Measurements from ENCODE around the gene NUB1. TPM values are rescaled to one million over a fixed set of nuclear protein-coding genes. Genes with fewer than 3 reads are reported as not detected.

Gene NUB1
- total and polyA plus RNA-seq, 11 donors: 22.6 to 56.3 (median 39.4) TPM

GRCh38 chr7:151320263-151320845 is 21.3 kb upstream of the NUB1 start:
- no peak for TF ChIP-seq CTCF (IDR thresholded peaks at IDR 0.05)
- no peak for TF ChIP-seq POLR2A (IDR thresholded peaks at IDR 0.05)
- no peak for ATAC-seq

GRCh38 chr7:151321341-151321740 is 20.3 kb upstream of the NUB1 start:
- no peak for ATAC-seq
- no peak overlapping the region for H3K4me3 ChIP-seq
- no peak for DNase-seq
- intact Hi-C loops (cut with DNase I): no loop called here
- H3K36me3 ChIP-seq: no peaks in the 10 kb centered on the region
- H3K27ac ChIP-seq: no peak overlapping the region
- TF ChIP-seq POLR2A (IDR thresholded peaks at IDR 0.05) (no peak), CTCF (IDR thresholded peaks at IDR 0.05) (no peak)
- no peaks in the 10 kb centered on the region for H3K4me1 ChIP-seq
- no peaks in the 10 kb centered on the region for H3K27me3 ChIP-seq
- 69 to 77% (median 71%) methylated on average over 3 of the region's 3 CpGs for WGBS, 4 donors
- peaks cover 0 to 17% (median 4%) of the 10 kb centered on the region in 12 donors for H3K9me3 ChIP-seq

More at GRCh38 chr7:151320263-151320845, 21.3 kb upstream of the NUB1 start:
- Histone ChIP-seq H3K9me3 (peaks cover 0 to 17% (median 4%) of the 10 kb centered on the region in 12 donors), H3K36me3 (no peaks in the 10 kb centered on the region), H3K4me3 (no peak overlapping the region), H3K27me3 (no peaks in the 10 kb centered on the region), H3K4me1 (peaks cover 0 to under 1% (median 0%) of the 10 kb centered on the region in 12 donors), H3K27ac (no peak overlapping the region)
- intact Hi-C loops (cut with DNase I): no loop called here
- DNase-seq: peak in 1 of 5 donors; percentile 9
- 88 to 96% (median 90%) methylated on average over 3 to 5 of the region's 5 CpGs for WGBS, 4 donors

- no peak overlapping the region for H3K27ac ChIP-seq
- intact Hi-C loops (cut with DNase I): no loop called here
- TF ChIP-seq CTCF (IDR thresholded peaks at IDR 0.05): no peak
- no peaks in the 10 kb centered on the region for H3K4me1 ChIP-seq
- no peaks in the 10 kb centered on the region for H3K27me3 ChIP-seq
- DNase-seq (no peak), ATAC-seq (no peak)
- no peaks in the 10 kb centered on the region for H3K36me3 ChIP-seq
- no peak overlapping the region for H3K4me3 ChIP-seq
- peaks cover 0 to 17% (median 4%) of the 10 kb centered on the region in 12 donors for H3K9me3 ChIP-seq
These were observed 18.7 kb upstream of the NUB1 start for GRCh38 chr7:151322906-151323305.

- intact Hi-C loops (cut with DNase I): no loop called here
- Histone ChIP-seq H3K36me3 (no peaks in the 10 kb centered on the region), H3K27ac (no peak overlapping the region), H3K4me3 (no peak overlapping the region), H3K9me3 (no peaks in the 10 kb centered on the region), H3K27me3 (no peaks in the 10 kb centered on the region), H3K4me1 (no peaks in the 10 kb centered on the region)
- ATAC-seq (no peak), DNase-seq (no peak)
- no peak for TF ChIP-seq CTCF (IDR thresholded peaks at IDR 0.05)
- no peak for TF ChIP-seq POLR2A (IDR thresholded peaks at IDR 0.05)
- 90 to 94% (median 92%) methylated on average over 2 of the region's 2 CpGs for WGBS, 4 donors
These were observed 14.6 kb upstream of the NUB1 start for GRCh38 chr7:151327022-151327421.

Measured in heart left ventricle (tissue), 16 donors.